Measurements from ENCODE around the gene IFT80. TPM values are rescaled to one million over a fixed set of nuclear protein-coding genes. Genes with fewer than 3 reads are reported as not detected.

The IFT80 gene
- total RNA-seq, 1 experiment from 2014 or later, result 26.3 TPM

DNA sequence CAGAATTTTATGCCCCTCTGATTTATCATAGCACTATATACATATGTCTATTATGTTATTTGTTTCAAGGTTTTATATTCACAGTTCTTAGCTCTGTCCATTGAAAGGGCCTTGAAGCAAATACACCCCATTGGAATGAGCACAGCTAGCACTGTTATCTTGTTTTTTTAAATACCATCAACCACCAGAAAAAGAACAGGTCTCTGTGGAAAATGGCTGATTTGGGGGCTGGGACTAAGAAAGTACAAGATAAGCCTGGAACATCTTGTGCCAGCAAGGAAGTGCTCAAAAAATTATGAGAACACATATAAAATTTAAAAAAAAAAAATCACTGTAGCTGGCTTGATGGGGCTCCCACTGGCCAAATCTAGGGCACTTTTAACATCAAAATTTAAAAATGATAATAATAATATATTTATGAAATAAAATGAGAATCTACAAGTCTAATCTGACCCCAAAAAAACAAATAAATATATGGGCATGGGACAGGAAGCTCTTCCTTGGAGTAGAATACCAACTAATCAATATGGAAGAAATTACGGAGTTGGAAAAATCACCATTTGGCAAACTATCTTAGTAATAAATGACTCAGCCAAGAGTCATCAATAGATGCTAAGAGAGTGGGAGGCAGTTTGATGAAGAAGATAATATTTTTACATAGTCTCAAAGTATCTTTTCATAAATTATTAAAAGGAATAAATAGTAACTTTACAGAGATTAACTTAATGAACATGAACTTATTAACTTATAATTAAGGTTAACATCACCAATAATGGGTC is 20.5 kb downstream of the IFT80 start:
- Histone ChIP-seq H4K20me1 (ENCODE audit: insufficient read depth) (no peaks in the 10 kb centered on the region), H3K27me3 (ENCODE audit: insufficient read depth, low read length) (no peaks in the 10 kb centered on the region), H3K4me3 (replicated peaks in 1 of 2; ENCODE audit: low read depth in 1 of 2, low read length in 2 of 2) (no peak overlapping the region), H2AFZ (ENCODE audit: low read depth, low read length, poor library complexity, severe bottlenecking) (no peak overlapping the region), H3K9me3 (ENCODE audit: control insufficient read depth in 1 of 2, insufficient read depth in 1 of 2, low read depth in 1 of 2, low read length in 2 of 2) (no peaks in the 10 kb centered on the region), H3K4me1 (ENCODE audit: control insufficient read depth in 1 of 2, insufficient read depth in 2 of 2, low read length in 2 of 2) (peaks cover 0 to 6% of the 10 kb centered on the region in 2 experiments; a peak in 2 of 4 replicates), H3K4me2 (ENCODE audit: low read length) (no peak overlapping the region), H3K36me3 (ENCODE audit: control insufficient read depth in 1 of 2, insufficient read depth in 2 of 2, low read length in 2 of 2) (peaks cover 0 to 2% of the 10 kb centered on the region in 2 experiments; a peak in 1 of 4 replicates), H3K27ac (ENCODE audit: low read depth, low read length) (no peak overlapping the region), H3K9ac (ENCODE audit: low read length) (no peak overlapping the region), H3K79me2 (ENCODE audit: insufficient read depth, low read length) (peaks cover 7% of the 10 kb centered on the region; the same call in 1 of the 2 replicates), H3K9me2 (ENCODE audit: insufficient read depth) (0 out of 2 replicates have a peak, but pooled peaks cover 4% of the 10 kb centered on the region)
- CTCF ChIA-PET, result no interaction called here
- RAD21 ChIA-PET (ENCODE audit: low non-redundant PET in 1 of 2, low total read pairs in 2 of 2, uncharacterized antibody in 2 of 2, unreplicated experiment in 2 of 2), result no interaction called here
- intact Hi-C loops (cut with micrococcal nuclease), result no loop called here
- POLR2A ChIA-PET, result no interaction called here
- no TSS peak for BruUV-seq (replicated peaks)
- TF ChIP-seq FOSL1 (IDR thresholded peaks at IDR 0.05; ENCODE audit: low read depth) (peak; percentile 33; the same call in 1 of the 2 replicates), EGR1 (IDR thresholded peaks at IDR 0.05; ENCODE audit: low read depth) (0 out of 2 replicates have a peak, but pooled peaks have one; percentile 4), SP1 (IDR thresholded peaks at IDR 0.05; ENCODE audit: low read depth) (no peak), YY1 (IDR thresholded peaks at IDR 0.05; ENCODE audit: extremely low read depth, insufficient replicate concordance, low read depth, low read length) (no peak), ELF1 (IDR thresholded peaks at IDR 0.05; ENCODE audit: borderline replicate concordance, low read depth) (no peak), EZH2phosphoT487 (IDR thresholded peaks at IDR 0.05; ENCODE audit: borderline replicate concordance) (no peak), CBX3 (IDR thresholded peaks at IDR 0.05; ENCODE audit: low read depth) (no peak)
- TF ChIP-seq, protein P1, sequence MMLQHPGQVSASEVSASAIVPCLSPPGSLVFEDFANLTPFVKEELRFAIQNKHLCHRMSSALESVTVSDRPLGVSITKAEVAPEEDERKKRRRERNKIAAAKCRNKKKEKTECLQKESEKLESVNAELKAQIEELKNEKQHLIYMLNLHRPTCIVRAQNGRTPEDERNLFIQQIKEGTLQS (IDR thresholded peaks at IDR 0.05), result no peak
- DNase-seq (ENCODE audit: low read depth, low spot score) (no peak), ATAC-seq (no peak)

DNA sequence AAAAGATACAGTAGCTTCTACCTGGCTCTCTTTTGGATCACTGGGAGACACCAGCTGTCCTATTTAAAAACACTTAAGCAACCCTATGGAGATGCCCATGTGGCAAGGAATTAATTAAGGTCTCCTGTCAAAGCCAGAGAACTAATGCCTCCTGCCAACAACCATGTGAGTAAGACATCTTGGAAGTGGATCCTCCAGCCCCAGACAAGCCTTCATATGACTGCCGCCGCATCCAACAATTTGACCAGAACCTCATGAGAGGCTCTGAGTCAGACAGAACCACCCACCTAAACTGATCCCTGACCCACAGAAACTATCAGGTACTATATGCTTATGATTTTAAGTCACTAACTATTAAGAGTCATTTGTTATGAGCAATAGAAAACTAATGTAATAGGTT is 22.3 kb downstream of the IFT80 start:
- Histone ChIP-seq H3K4me2 (ENCODE audit: low read length) (no peak overlapping the region), H3K4me3 (replicated peaks in 1 of 2; ENCODE audit: low read depth in 1 of 2, low read length in 2 of 2) (no peak overlapping the region), H4K20me1 (ENCODE audit: insufficient read depth) (no peaks in the 10 kb centered on the region), H3K27me3 (ENCODE audit: insufficient read depth, low read length) (no peaks in the 10 kb centered on the region), H3K27ac (ENCODE audit: low read depth, low read length) (no peak overlapping the region), H3K9ac (ENCODE audit: low read length) (no peak overlapping the region), H3K36me3 (ENCODE audit: control insufficient read depth in 1 of 2, insufficient read depth in 2 of 2, low read length in 2 of 2) (peaks cover 0 to 2% of the 10 kb centered on the region in 2 experiments; a peak in 1 of 4 replicates), H3K79me2 (ENCODE audit: insufficient read depth, low read length) (no peaks in the 10 kb centered on the region), H3K9me3 (ENCODE audit: control insufficient read depth in 1 of 2, insufficient read depth in 1 of 2, low read depth in 1 of 2, low read length in 2 of 2) (no peaks in the 10 kb centered on the region), H2AFZ (ENCODE audit: low read depth, low read length, poor library complexity, severe bottlenecking) (no peak overlapping the region), H3K4me1 (ENCODE audit: control insufficient read depth in 1 of 2, insufficient read depth in 2 of 2, low read length in 2 of 2) (peaks cover 0 to 6% of the 10 kb centered on the region in 2 experiments; a peak in 2 of 4 replicates), H3K9me2 (ENCODE audit: insufficient read depth) (0 out of 2 replicates have a peak, but pooled peaks cover 4% of the 10 kb centered on the region)
- ChIA-PET CTCF (no interaction called here), RAD21 (ENCODE audit: low non-redundant PET in 1 of 2, low total read pairs in 2 of 2, uncharacterized antibody in 2 of 2, unreplicated experiment in 2 of 2) (no interaction called here), POLR2A (no interaction called here)
- intact Hi-C loops (cut with micrococcal nuclease), result no loop called here
- no TSS peak for BruUV-seq (replicated peaks)
- no peak for DNase-seq (ENCODE audit: low read depth, low spot score)
- ATAC-seq, result no peak
- TF ChIP-seq, protein P2, sequence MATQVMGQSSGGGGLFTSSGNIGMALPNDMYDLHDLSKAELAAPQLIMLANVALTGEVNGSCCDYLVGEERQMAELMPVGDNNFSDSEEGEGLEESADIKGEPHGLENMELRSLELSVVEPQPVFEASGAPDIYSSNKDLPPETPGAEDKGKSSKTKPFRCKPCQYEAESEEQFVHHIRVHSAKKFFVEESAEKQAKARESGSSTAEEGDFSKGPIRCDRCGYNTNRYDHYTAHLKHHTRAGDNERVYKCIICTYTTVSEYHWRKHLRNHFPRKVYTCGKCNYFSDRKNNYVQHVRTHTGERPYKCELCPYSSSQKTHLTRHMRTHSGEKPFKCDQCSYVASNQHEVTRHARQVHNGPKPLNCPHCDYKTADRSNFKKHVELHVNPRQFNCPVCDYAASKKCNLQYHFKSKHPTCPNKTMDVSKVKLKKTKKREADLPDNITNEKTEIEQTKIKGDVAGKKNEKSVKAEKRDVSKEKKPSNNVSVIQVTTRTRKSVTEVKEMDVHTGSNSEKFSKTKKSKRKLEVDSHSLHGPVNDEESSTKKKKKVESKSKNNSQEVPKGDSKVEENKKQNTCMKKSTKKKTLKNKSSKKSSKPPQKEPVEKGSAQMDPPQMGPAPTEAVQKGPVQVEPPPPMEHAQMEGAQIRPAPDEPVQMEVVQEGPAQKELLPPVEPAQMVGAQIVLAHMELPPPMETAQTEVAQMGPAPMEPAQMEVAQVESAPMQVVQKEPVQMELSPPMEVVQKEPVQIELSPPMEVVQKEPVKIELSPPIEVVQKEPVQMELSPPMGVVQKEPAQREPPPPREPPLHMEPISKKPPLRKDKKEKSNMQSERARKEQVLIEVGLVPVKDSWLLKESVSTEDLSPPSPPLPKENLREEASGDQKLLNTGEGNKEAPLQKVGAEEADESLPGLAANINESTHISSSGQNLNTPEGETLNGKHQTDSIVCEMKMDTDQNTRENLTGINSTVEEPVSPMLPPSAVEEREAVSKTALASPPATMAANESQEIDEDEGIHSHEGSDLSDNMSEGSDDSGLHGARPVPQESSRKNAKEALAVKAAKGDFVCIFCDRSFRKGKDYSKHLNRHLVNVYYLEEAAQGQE (IDR thresholded peaks at IDR 0.05; ENCODE audit: low read depth), result no peak
- no peak for TF ChIP-seq ZBTB33 (IDR thresholded peaks at IDR 0.05; ENCODE audit: extremely low read depth, insufficient replicate concordance, low read length)

Measured in HCT116 (cell line).